NCI-H748 (cell line): ENCODE results near the gene TTBK2.

Source experiments
- DNase-seq: peaks from one replicate; lab custom pipeline; 2025; ENCODE audit not compliant: unreplicated experiment; lab: John Stamatoyannopoulos, UW

The TTBK2 gene

DNA sequence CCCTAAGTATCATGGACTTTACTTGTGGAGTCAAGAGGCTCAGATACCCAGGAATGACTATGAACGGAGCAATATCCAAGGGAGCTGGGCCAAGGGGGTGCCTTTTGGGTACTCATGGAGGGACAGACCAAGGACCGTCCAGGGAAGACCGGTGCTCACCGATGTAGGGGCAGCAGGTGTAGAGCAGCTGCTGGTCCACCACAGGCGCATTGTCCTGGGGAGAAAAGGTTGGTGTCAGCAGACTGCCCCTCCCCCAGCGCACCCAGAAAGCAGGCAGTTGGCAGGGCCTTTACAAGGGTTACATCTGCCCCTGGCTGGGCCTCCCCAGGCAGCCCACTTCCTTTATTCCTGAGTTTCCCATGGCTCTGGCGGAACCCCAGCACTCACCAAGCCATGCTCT, 191.2 kb downstream of the TTBK2 start:
- DNase-seq, result no peak

- no peak for DNase-seq
Measured at GRCh38 chr15:42728972-42729371, 191.6 kb downstream of the TTBK2 start.

DNA sequence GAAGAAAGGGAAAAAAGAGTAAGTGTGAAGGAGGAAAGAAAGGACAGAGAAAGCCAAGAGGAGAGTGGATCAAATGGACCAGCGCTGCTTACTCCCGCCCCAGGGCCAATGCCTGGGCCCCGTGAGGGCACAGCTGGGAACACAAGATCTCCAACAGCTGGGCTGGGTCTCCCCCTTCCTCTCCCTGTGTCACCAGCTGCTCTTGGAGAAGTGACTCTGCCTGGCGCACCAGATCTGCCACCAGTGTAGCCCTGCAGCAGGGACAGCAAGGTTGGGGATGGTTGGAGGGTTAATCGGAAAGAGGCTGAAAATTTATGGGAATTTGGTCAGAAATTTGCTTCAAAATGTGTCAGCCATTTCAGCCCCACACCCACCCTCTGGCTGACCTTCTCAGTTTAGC, 192.0 kb downstream of the TTBK2 start:
- DNase-seq, result no peak

- DNase-seq, result no peak
Measured at GRCh38 chr15:42727750-42728381, 192.7 kb downstream of the TTBK2 start.

DNA sequence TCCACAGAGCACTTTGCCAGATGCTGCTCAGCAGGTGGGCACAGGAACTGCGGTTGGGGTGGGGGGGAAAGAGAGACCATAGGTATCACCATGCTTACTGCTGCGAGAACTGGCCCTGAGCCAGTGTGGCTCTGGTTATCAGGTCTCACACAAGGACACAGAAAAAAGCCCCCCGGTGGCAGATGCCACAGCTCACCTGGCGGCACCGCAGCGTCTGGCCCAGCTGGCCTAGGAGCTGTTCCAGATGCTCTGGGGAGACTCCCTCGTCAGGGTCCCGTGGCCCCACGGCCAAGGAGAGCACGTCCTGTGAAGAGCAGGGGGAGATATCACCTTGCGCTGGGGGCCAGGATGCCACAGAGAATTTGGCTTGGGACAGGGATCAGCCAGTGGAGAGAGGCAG, 194.5 kb downstream of the TTBK2 start:
- no peak for DNase-seq

DNA sequence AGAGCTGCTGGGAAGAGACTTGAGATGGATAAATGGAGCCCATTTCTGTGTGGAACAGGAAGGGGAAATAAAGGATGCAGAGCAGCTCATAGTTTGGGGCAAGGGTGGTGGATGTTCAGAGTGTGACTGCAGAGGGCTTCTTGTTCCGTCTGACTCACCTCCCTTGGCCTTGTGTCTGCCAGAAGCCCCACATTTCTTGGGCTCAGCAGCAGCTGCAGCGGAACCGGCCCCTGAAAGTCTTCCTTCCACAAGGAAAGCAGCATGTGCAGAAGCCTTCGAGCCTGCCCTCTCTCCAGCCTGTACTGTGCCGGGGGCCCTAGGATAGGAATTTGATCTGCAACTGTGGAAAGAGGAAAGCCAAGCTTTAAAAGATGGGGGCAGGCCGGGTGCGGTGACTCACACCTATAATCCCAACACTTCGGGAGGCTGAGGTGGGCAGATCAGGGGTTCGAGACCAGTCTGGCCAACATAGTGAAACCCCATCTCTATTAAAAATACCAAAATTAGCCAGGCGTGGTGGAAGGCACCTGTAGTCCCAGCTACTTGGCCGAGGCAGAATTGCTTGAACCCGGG, 195.2 kb downstream of the TTBK2 start:
- no peak for DNase-seq

GRCh38 chr15:42724276-42724675, 196.3 kb downstream of the TTBK2 start:
- no peak for DNase-seq

DNA sequence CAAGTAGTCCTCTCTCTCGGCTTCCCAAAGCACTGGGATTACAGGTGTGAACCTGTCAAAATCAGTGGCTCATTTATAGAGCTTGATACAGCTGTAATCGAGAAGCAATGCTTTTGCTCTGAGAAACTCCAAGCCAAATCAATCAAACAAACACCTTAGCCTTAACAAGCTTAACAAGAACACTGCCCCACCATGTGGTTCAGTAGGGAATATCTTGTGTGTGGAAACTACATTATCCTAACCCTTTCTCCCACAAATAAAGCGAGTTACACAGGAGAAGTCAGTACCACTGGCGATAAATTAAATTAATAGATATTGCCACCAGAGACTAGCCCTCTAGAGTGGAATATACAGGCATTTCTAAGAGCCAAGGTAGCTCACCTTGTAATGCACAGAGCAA, 197.5 kb downstream of the TTBK2 start:
- DNase-seq, result no peak

DNA sequence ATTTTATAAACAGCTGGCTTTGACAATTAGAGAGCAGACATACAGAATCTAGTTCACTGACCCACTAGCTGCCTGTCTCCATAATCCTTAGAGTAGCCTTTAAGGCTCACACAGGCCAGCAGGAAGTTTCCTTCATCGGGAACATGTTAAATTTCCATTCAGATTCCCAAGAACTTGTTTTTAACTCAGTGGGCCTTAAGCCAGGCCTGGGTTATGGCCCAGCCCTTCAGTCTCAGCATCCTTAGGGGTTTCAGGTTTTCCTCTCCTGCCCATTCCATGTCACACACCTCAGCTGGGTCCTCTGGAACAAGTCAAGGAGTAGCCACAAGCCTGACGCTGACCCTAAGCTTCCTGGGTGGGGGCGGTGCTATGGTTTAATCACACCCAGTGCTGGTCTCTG, 198.7 kb downstream of the TTBK2 start:
- DNase-seq, result no peak

DNA sequence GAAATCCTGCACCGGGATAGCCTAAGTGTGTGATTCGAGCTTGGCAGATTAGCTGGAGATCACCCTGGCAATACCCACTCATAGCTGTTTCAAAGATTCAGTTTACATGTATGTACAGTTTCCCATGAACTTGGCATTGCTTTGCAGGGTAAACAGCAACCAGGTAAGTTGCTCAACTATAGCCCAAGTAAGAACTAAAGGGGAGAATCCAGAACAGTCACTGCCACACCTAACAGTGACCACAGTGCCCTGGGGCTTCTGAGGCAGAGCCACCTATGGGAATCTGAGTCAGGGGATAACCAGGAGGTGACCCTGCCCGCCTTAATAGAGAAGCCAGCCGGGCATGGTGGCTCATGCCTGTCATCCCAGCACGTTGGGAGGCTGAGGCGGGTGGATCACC, 199.6 kb downstream of the TTBK2 start:
- DNase-seq, result no peak

- DNase-seq, result no peak
Measured at GRCh38 chr15:42720071-42720470, 200.5 kb downstream of the TTBK2 start.

- DNase-seq, result no peak
Measured at GRCh38 chr15:42719043-42719442, 201.5 kb downstream of the TTBK2 start.

DNA sequence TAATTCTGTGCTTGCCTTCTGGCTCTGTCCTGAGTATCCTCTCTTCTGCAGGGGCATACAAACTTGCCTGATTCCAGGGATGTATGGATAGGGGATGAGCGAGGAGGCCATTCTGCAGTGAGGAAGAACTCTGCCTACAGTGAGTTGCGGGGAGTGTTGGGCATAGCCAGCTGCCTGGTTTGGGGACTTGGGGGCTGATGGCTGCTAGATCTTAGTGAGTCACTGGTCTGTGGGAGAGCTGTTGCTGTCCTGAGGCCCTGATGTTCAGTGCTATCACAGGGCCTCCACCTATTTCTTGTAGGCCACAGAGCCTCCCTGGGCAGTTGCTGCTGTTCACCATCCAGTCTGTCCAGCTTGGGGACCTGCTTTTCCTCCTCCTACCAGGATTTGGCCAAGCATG, 204.0 kb downstream of the TTBK2 start:
- no peak for DNase-seq

- DNase-seq, result no peak
Measured at GRCh38 chr15:42716125-42716524, 204.5 kb downstream of the TTBK2 start.

DNA sequence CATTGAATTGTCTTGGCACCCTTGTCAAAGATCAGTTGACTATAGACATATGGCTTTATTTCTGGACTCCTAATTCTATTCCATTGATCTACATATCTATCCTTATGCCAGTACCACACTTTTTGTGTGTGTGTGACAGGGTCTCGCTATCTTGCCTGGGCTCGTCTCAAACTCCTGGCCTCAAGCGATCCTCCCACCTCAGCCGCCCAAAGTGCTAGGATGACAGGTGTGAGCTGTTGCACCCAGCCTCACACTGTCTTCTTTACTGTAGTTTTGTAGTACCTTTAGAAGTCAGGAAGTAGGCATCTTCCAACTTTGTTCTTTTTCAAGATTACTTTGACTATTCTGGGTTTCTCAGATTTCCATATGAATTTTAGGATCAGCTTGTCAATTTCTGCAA, 208.0 kb downstream of the TTBK2 start:
- no peak for DNase-seq

- DNase-seq, result no peak
Measured at GRCh38 chr15:42711746-42712145, 208.8 kb downstream of the TTBK2 start.

- DNase-seq, result no peak
Measured at GRCh38 chr15:42710662-42711061, 209.9 kb downstream of the TTBK2 start.

- DNase-seq, result no peak
Measured at GRCh38 chr15:42707873-42708544, 212.6 kb downstream of the TTBK2 start.

DNA sequence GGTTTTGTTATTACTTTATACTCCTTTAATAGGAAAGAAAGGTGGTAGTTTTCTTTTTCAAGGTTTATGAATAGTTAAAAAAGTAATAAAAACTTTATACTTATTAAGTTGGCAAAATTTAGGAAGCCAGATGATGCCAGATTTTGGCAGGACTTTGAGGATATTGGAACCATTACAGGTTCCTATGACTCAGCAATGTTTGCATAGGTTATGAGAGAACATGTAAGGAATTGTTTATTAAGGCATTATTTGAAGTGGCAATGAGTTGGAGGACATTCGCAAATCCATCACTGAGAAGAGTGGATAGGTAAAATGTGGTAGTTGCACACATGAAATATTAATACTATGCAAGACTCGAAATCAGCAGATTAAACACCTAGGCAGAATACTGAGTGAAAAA, 213.5 kb downstream of the TTBK2 start:
- no peak for DNase-seq

DNA sequence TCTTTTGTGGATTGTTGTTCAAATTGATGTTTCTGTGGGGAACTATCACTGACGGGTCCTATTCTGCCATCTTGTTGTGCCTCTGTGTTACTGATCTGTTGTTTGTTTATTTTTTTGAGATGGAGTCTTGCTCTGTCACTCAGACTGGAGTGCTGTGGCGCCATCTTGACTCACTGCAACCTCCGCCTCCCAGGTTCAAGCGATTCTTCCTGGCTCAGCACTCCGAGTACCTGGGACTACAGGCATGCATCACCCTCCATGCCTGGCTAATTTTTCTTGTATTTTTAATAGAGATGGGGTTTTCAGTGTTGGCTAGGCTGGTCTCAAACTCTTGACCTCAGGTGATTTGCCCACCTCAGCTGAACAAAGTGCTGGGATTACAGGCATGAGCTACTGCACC, 215.2 kb downstream of the TTBK2 start:
- DNase-seq, result no peak

GRCh38 chr15:42704492-42704926, 216.1 kb downstream of the TTBK2 start:
- peak; percentile 56 for DNase-seq

DNA sequence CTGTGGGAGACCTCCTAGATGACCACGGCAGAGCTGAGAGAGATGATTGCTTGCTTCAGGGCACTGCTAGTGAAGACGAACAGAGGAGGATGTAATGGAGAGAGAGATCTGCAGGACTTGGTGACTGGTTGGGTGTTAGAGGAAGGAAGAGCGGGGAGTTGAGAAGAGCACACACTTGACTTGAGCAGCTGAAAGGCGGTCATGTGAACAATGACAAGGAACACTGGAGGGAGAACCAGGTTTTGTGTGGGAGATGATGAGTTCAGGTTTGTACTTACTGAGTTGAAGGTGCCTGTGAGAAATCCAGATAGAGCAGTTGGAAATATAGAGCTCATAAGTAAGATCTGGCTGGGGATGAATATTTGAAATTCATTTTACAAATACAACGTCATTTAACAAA, 224.0 kb downstream of the TTBK2 start:
- no peak for DNase-seq
